DOHH2 (cell line): Measurements from ENCODE around the gene SHROOM3.

ENCODE experiments used
- CTCF ChIP-seq: fragments of 200-600 bp; sonication (generic); IDR thresholded peaks from one replicate; pipeline ENCODE4 v1.5.1; 2014; ENCODE audit warnings: antibody characterized with exemption, mild to moderate bottlenecking, low read depth, low read length; ENCODE audit not compliant: poor library complexity, severe bottlenecking
- EZH2phosphoT487 ChIP-seq: fragments of 200-600 bp; sonication (generic); IDR thresholded peaks from 2 replicates; pipeline ENCODE4 v1.6.1; 2017; ENCODE audit warnings: borderline replicate concordance, mild to moderate bottlenecking, antibody characterized with exemption, low read length, moderate library complexity, mixed read lengths

- TF ChIP-seq CTCF: no peak
- no peak for TF ChIP-seq EZH2phosphoT487
Observed at GRCh38 chr4:76691807-76692582, 257.0 kb downstream of the SHROOM3 start.
